Midbrain (tissue), 1 donor: ENCODE data around the gene RABIF.
"Not testable (repeated sequence)": the region's sequence is repeated elsewhere in the genome, so short reads cannot be mapped to it uniquely, and the experiment has no call there.

Experiments used
- DNase-seq: peaks from one replicate; lab custom pipeline; 2025; lab: John Stamatoyannopoulos, UW

The RABIF gene

GRCh38 chr1:202888531-202889360 is at the start of gene RABIF:
RABIF (minus strand) TSS chr1:202889149; CDS start chr1:202889098, 51 bp downstream.
- DNase-seq = peak; percentile 95

GRCh38 chr1:202938287-202938925 is 49.5 kb upstream of the RABIF start:
- DNase-seq = no peak

- DNase-seq = not testable (repeated sequence)
These were observed 47.5 kb upstream of the RABIF start for GRCh38 chr1:202936409-202936808.

GRCh38 chr1:202935844-202936243 is 46.9 kb upstream of the RABIF start:
- no peak for DNase-seq

GRCh38 chr1:202934755-202935154 is 45.8 kb upstream of the RABIF start:
- no peak for DNase-seq

- DNase-seq = no peak
These were observed 43.5 kb upstream of the RABIF start for GRCh38 chr1:202932476-202932875.

- DNase-seq = peak; percentile 96
These were observed 37.9 kb upstream of the RABIF start, which contains the start of gene KLHL12 for GRCh38 chr1:202926581-202927491. KLHL12 (minus strand) TSS chr1:202927234; CDS start chr1:202925162, 2,072 bp downstream.

GRCh38 chr1:202923533-202923932 is 34.6 kb upstream of the RABIF start:
- no peak for DNase-seq

GRCh38 chr1:202919615-202920014 is 30.7 kb upstream of the RABIF start:
- no peak for DNase-seq

- DNase-seq = no peak
These were observed 26.2 kb upstream of the RABIF start for GRCh38 chr1:202915146-202915545.

GRCh38 chr1:202912476-202912875 is 23.5 kb upstream of the RABIF start:
- not testable (repeated sequence) for DNase-seq

GRCh38 chr1:202909494-202909893 is 20.5 kb upstream of the RABIF start:
- no peak for DNase-seq

GRCh38 chr1:202908998-202909397 is 20.0 kb upstream of the RABIF start:
- no peak for DNase-seq

- no peak for DNase-seq
These were observed 16.4 kb upstream of the RABIF start for GRCh38 chr1:202905331-202905730.

- not testable (repeated sequence) for DNase-seq
These were observed 14.9 kb upstream of the RABIF start for GRCh38 chr1:202903808-202904207.

- DNase-seq = no peak
These were observed 12.6 kb upstream of the RABIF start for GRCh38 chr1:202901555-202901954.

- no peak for DNase-seq
These were observed 3.6 kb upstream of the RABIF start for GRCh38 chr1:202892501-202892900.

- DNase-seq = no peak
These were observed 1.4 kb upstream of the RABIF start for GRCh38 chr1:202890392-202890791.

GRCh38 chr1:202888221-202888530 is 773 bp downstream of the RABIF start:
- no peak for DNase-seq

- DNase-seq = no peak
These were observed 7.9 kb downstream of the RABIF start for GRCh38 chr1:202880961-202881460.

- DNase-seq = no peak
These were observed 8.9 kb downstream of the RABIF start for GRCh38 chr1:202880062-202880461.

GRCh38 chr1:202879128-202879527 is 9.8 kb downstream of the RABIF start:
- no peak for DNase-seq
